Measurements from ENCODE around the gene VAC14.

- no peak for TF ChIP-seq CEBPB (IDR thresholded peaks at IDR 0.05)
- TF ChIP-seq EP300 (IDR thresholded peaks at IDR 0.05; ENCODE audit: borderline replicate concordance) = no peak
- TF ChIP-seq TEAD4 (IDR thresholded peaks at IDR 0.05) = no peak
- no peak for TF ChIP-seq TAF1 (IDR thresholded peaks at IDR 0.05; ENCODE audit: low read depth)
- no peak for TF ChIP-seq NFIC (IDR thresholded peaks at IDR 0.05)
- no peak for TF ChIP-seq USF1 (IDR thresholded peaks at IDR 0.05)
- no peak for TF ChIP-seq REST (IDR thresholded peaks at IDR 0.05; ENCODE audit: low read depth)
- TF ChIP-seq, protein P1, sequence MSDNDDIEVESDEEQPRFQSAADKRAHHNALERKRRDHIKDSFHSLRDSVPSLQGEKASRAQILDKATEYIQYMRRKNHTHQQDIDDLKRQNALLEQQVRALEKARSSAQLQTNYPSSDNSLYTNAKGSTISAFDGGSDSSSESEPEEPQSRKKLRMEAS (IDR thresholded peaks at IDR 0.05) = no peak
- no peak for TF ChIP-seq YY1 (IDR thresholded peaks at IDR 0.05; ENCODE audit: low read depth)
- no peak for TF ChIP-seq RAD21 (IDR thresholded peaks at IDR 0.05; ENCODE audit: low read depth)
These were observed 46.6 kb downstream of the VAC14 start for GRCh38 chr16:70754371-70754770.
